Measurements from ENCODE around the gene ADAMTSL2.

The ADAMTSL2 gene

GRCh38 chr9:133534346-133535291 lies at the start of gene ADAMTSL2:
Gene ADAMTSL2, plus strand, starts transcription at chr9:133534704. Its CDS starts 2,009 bp downstream, at chr9:133536713.
- peak; percentile 79 for DNase-seq

GRCh38 chr9:133485531-133486260 lies 48.8 kb upstream of the ADAMTSL2 start:
- DNase-seq, result no peak

- no peak for DNase-seq
Measured at GRCh38 chr9:133487331-133487725, 47.2 kb upstream of the ADAMTSL2 start.

DNA sequence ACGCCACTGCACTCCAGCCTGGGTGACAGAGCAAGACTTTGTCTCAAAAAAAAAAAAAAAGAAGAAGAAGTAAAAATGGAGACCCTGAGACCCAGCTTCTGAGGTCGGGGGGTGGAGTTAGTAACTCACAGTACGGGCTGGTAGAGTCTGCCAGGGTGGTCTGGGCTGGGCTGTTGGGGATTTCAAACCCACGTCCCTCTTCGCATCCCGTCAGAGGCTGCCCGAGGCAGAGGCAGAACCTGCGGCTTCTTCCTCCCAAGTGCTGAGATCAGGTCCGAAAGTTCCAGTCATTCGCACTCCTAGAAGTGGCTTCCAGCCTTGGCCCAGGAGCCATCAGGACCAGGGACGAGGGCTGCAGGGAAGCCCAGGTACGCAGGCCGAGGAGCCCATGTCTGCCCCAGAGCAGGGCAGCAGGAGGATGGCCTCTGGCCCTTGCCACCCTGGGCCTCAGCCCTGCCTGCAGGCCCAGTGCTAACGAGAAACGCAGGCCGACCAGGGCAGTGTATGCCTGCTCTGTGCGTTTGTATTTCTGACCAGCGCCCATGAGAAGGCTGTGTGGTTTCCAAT lies 45.7 kb upstream of the ADAMTSL2 start:
- no peak for DNase-seq

DNA sequence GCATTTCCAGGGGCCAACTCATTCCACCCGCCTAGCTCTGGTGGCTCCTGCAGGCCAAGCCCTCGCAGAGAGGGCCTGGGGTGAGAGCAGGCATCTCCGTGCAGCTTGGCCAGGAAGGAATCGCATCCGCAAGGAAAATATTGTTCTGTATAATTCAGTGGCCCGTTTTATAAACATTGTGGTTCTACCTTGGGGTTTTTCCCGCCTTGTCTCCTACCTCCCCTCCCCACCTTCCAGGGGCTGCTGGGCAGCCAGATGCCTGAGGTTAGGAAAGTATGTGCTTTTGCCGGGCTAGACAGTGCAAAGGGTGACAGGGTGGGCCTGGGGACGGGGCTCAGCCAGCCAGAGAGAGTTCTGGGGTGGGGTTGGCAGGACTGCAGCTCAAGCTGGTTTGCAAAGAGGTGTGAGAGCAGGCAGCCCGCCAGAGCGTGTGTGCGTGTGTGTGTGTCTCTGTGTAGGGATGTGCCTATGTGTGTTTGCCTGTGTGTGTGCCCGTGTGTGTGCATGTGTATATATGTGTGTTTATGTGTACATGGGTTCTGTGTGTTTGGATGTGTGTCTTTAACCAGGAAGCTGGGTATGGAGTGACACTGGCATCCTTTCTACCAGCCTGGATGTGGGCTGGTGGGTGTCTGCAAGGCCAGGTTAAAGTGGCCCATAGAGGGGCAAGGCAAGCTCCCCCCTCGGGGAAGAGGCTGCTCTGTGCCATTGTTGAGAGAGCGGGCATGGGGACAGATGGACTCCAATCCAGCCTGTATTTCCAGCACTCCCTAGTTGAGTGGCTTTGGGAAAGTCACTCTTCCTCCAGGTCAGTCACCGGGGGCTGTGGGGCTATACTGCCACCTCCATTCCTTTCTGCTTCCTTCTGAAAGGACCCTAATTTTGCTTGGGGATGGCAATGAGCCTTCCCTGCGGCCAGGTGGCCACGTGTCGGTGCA lies 45.0 kb upstream of the ADAMTSL2 start:
- no peak for DNase-seq

- no peak for DNase-seq
Measured at GRCh38 chr9:133490201-133490681, 44.3 kb upstream of the ADAMTSL2 start.

- no peak for DNase-seq
Measured at GRCh38 chr9:133490865-133491655, 43.4 kb upstream of the ADAMTSL2 start.

GRCh38 chr9:133491656-133491925 lies 42.9 kb upstream of the ADAMTSL2 start:
- DNase-seq, result no peak

- DNase-seq, result no peak
Measured at GRCh38 chr9:133492061-133493021, 42.2 kb upstream of the ADAMTSL2 start.

DNA sequence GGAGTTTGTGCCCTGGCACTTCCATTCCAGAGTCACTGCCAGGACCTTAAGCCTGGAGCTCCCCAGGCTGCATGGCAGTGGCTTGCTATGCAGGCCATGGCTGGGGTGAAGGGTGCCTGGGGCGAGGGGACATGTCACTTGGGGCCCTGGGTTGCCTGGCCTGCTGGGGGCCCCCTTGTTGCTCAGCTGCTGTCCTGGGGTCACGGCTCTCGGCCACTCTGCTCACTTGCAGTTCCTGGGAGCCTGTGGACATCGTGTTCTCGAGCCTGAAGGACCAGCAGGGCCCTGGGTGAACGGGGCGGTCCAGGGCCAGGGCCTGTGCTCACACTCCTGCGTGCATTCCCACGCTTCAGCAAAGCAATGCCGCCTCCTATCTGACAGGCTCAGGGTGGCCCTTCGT lies 41.1 kb upstream of the ADAMTSL2 start:
- DNase-seq, result no peak

DNA sequence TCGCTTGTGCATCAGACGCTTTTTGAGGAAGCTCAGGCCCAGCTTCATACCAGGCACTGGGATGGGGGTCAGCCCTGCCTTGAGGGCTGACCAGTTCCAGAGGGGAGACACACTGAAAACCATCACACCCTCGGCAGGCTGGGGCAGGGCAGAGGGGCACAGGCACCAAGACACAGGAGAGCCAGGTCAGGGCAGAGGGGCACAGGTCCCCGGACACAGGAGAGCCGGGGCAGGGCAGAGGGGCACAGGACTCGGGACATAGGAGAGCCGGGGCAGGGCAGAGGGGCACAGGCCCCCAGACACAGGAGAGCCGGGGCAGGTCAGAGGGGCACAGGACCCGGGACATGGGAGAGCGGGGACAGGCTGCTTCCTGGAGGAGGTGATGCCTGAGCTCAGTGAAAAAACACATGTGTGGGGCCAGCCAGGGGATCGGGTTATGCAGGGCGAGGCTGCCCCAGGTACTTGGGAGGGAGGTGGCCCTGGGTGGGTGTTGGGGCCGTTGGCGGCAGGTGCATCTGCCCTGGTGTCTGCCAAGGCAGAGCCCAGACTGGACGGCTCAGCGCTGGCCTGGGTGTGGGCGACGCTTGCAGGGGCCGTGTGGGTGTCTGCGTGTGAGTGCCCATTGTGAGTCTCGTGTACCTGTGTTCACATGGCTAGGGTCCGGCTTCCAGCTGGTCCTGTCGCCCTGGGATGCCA lies 40.5 kb upstream of the ADAMTSL2 start:
- DNase-seq, result no peak

GRCh38 chr9:133494636-133495326 lies 39.7 kb upstream of the ADAMTSL2 start:
- DNase-seq, result no peak

GRCh38 chr9:133495327-133496293 lies 38.9 kb upstream of the ADAMTSL2 start:
- no peak for DNase-seq

GRCh38 chr9:133496861-133497842 lies 37.4 kb upstream of the ADAMTSL2 start:
- DNase-seq, result no peak

DNA sequence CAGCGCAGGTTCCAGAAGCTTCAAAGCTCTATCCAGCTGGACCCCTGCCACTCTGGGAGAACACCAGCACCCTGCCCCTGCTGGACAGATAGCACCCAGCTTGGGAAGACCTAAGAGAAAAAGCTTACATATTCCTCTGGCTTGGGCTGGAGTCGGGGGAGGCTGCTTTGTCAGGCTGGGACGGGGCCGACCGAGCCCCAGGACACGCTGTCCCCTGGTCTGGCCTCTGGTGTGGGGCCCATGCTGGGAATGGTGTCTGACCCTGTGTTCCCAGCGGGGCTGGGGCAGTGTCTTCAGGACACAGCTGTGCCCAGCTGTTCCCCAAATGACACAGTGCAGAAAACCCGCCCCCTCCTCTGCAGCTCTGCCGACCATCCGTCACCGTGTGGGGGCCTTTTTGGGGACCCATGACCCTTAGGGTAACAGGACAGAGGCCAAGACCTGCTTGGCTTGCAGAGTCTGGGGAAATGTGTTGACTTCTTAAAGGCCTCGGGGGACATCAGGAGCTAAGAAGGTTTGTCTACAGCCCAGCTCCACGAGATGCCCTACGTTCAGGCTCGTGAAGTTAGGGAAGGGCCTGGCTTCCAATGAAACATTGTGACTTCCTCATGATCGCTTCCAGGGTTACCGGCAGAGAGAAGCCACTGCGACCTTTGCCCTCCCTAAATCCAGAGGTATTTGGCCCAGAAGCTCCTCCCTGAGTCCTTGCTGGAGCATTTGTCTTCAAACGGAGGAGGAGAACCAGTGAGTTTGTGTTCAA lies 35.2 kb upstream of the ADAMTSL2 start:
- DNase-seq, result no peak

- no peak for DNase-seq
Measured at GRCh38 chr9:133499892-133500270, 34.6 kb upstream of the ADAMTSL2 start.

Data from NCI-H2029 (cell line).